H1 (cell line): ENCODE data around the gene SELENOK. TPM values are rescaled to one million over a fixed set of nuclear protein-coding genes. Genes with fewer than 3 reads are reported as not detected.

Source experiments
- CTCF ChIA-PET: fragments of 300-600 bp; sonication (Branson Sonifier 250); formaldehyde crosslinking; loops from one replicate; lab custom pipeline; 2021; ENCODE audit not compliant: partially characterized antibody; lab: Charles Lee
- POLR2A ChIA-PET: fragments of 300-600 bp; sonication (Branson Sonifier 250); formaldehyde crosslinking; loops from one replicate; lab custom pipeline; 2021; ENCODE audit warnings: inconsistent platforms; ENCODE audit not compliant: partially characterized antibody; lab: Charles Lee
- DNase-seq, 2 experiments: peaks; one replicate each; pipeline versions ENCODE4 v3.0.0 to v3.0.0-alpha.2; 2010 to 2022; ENCODE audit warnings: low spot score in 2 of 2, low read depth in 1 of 2, mixed read lengths in 1 of 2
- FAIRE-seq: peaks from 2 replicates; lab custom pipeline; 2011; peaks lifted over from hg19 to GRCh38; lab: Jason Lieb, UNC
- H2AFZ ChIP-seq: 2 replicates; pipeline ENCODE4 v1.8.1; 2012; ENCODE audit warnings: low read length, inconsistent platforms
- H2AK5ac ChIP-seq: 2 replicates; pipeline ENCODE4 v1.6.1; 2013; ENCODE audit warnings: low read depth, low read length
- H2BK120ac ChIP-seq: replicated peaks from 2 replicates; pipeline ENCODE3; 2013; ENCODE audit warnings: low read depth, low read length, inconsistent platforms
- H2BK12ac ChIP-seq: 2 replicates; pipeline ENCODE4 v1.6.1; 2013; ENCODE audit warnings: low read depth, low read length
- H2BK15ac ChIP-seq: 2 replicates; pipeline ENCODE4 v1.6.1; 2013; ENCODE audit warnings: low read length
- H2BK20ac ChIP-seq: 2 replicates; pipeline ENCODE4 v1.6.1; 2013; ENCODE audit warnings: low read length
- H2BK5ac ChIP-seq: 2 replicates; pipeline ENCODE4 v1.6.1; 2013; ENCODE audit warnings: low read depth, low read length
- H3K14ac ChIP-seq: 2 replicates; pipeline ENCODE4 v1.6.1; 2013; ENCODE audit warnings: inconsistent platforms; ENCODE audit not compliant: insufficient read length
- H3K18ac ChIP-seq: 2 replicates; pipeline ENCODE4 v1.6.1; 2013; ENCODE audit warnings: low read length; ENCODE audit errors: extremely low read depth
- H3K23ac ChIP-seq: 2 replicates; pipeline ENCODE4 v1.6.1; 2013; ENCODE audit warnings: inconsistent platforms; ENCODE audit not compliant: insufficient read length
- H3K23me2 ChIP-seq: 2 replicates; pipeline ENCODE4 v1.6.1; 2013; ENCODE audit warnings: low read depth, low read length
- H3K27ac ChIP-seq: 2 replicates; pipeline ENCODE4 v1.6.1; 2011; ENCODE audit warnings: low read depth, low read length, inconsistent platforms
- H3K27me3 ChIP-seq, 4 experiments: replicated peaks in 1 of 4; 1 replicate in 1 of 4; 2 replicates in 3 of 4; pipeline versions ENCODE4 v1.6.1 to v1.8.1; 2011 to 2013; ENCODE audit warnings: low read length in 3 of 4, mild to moderate bottlenecking in 3 of 4, inconsistent platforms in 2 of 4, mixed read lengths in 2 of 4, moderate library complexity in 1 of 4; ENCODE audit not compliant: control insufficient read depth in 3 of 4, insufficient read depth in 3 of 4; ENCODE audit errors: extremely low read depth in 1 of 4
- H3K36me3 ChIP-seq, 4 experiments: 2 replicates each; pipeline versions ENCODE4 v1.6.1 to v1.8.1; 2011 to 2013; ENCODE audit warnings: mild to moderate bottlenecking in 4 of 4, low read length in 3 of 4, moderate library complexity in 2 of 4, control low read depth in 1 of 4, inconsistent platforms in 1 of 4; ENCODE audit not compliant: insufficient read depth in 4 of 4, control insufficient read depth in 2 of 4
- H3K4ac ChIP-seq: replicated peaks from 2 replicates; pipeline ENCODE3; 2013; ENCODE audit warnings: low read length, low read depth, mixed read lengths, inconsistent platforms; ENCODE audit not compliant: insufficient read length
- H3K4me1 ChIP-seq, 4 experiments: replicated peaks in 1 of 4; 1 replicate in 1 of 4; 2 replicates in 3 of 4; pipeline versions ENCODE4 v1.6.1 to v1.8.1; 2011 to 2013; ENCODE audit warnings: low read length in 3 of 4, inconsistent platforms in 2 of 4, mixed read lengths in 1 of 4; ENCODE audit not compliant: insufficient read depth in 4 of 4, control insufficient read depth in 3 of 4
- H3K4me2 ChIP-seq, 2 experiments: 2 replicates each; pipeline versions ENCODE4 v1.6.1 to v1.8.1; 2011 to 2013; ENCODE audit warnings: low read depth in 2 of 2, low read length in 2 of 2, control low read depth in 1 of 2, inconsistent platforms in 1 of 2, mild to moderate bottlenecking in 1 of 2; ENCODE audit not compliant: insufficient read depth in 1 of 2
- H3K4me3 ChIP-seq, 4 experiments: fragments of 200-600, 300-600 bp in 1 of 4; sonication (generic), shearing (Covaris generic), sonication (Bioruptor Twin) in 1 of 4; 2 replicates each; pipeline versions ENCODE4 v1.5.1 to v1.8.1; 2011 to 2016; ENCODE audit warnings: low read length in 4 of 4, low read depth in 3 of 4, control low read depth in 2 of 4, inconsistent platforms in 2 of 4, mild to moderate bottlenecking in 2 of 4, mixed read lengths in 1 of 4, moderate library complexity in 1 of 4; ENCODE audit not compliant: insufficient read depth in 2 of 4; ENCODE audit errors: extremely low read depth in 1 of 4
- H3K56ac ChIP-seq: replicated peaks from 2 replicates; pipeline ENCODE3; 2013; ENCODE audit warnings: low read depth, mild to moderate bottlenecking, mixed read lengths, low read length, inconsistent platforms; ENCODE audit not compliant: insufficient read length
- H3K79me1 ChIP-seq: 2 replicates; pipeline ENCODE4 v1.6.1; 2013; ENCODE audit warnings: low read depth, low read length, control low read depth
- H3K79me2 ChIP-seq, 2 experiments: 2 replicates each; pipeline versions ENCODE4 v1.6.1 to v1.8.1; 2012 to 2013; ENCODE audit warnings: low read length in 2 of 2, mild to moderate bottlenecking in 2 of 2, inconsistent platforms in 1 of 2; ENCODE audit not compliant: insufficient read depth in 2 of 2, control insufficient read depth in 1 of 2
- H3K9ac ChIP-seq, 4 experiments: replicated peaks in 1 of 4; 1 replicate in 1 of 4; 2 replicates in 3 of 4; pipeline versions ENCODE4 v1.6.1 to v1.8.1; 2011 to 2013; ENCODE audit warnings: low read depth in 3 of 4, low read length in 3 of 4, control low read depth in 2 of 4, mild to moderate bottlenecking in 2 of 4, moderate library complexity in 2 of 4, inconsistent platforms in 1 of 4; ENCODE audit errors: extremely low read depth in 1 of 4
- H3K9me3 ChIP-seq, 2 experiments: 2 replicates each; pipeline versions ENCODE4 v1.6.1 to v1.8.1; 2012 to 2013; ENCODE audit warnings: mild to moderate bottlenecking in 2 of 2, moderate library complexity in 2 of 2, control low read depth in 1 of 2, inconsistent platforms in 1 of 2, low read depth in 1 of 2, low read length in 1 of 2, mixed read lengths in 1 of 2; ENCODE audit not compliant: insufficient read depth in 2 of 2
- H4K20me1 ChIP-seq, 2 experiments: replicated peaks in 1 of 2; 2 replicates each; pipeline versions ENCODE3 to v1.8.1; 2011 to 2013; ENCODE audit warnings: inconsistent platforms in 2 of 2, low read length in 2 of 2, mild to moderate bottlenecking in 1 of 2; ENCODE audit not compliant: insufficient read depth in 2 of 2, control insufficient read depth in 1 of 2
- H4K5ac ChIP-seq: 2 replicates; pipeline ENCODE4 v1.6.1; 2013; ENCODE audit warnings: low read length, low read depth, mixed read lengths, inconsistent platforms; ENCODE audit not compliant: insufficient read length
- H4K8ac ChIP-seq: 2 replicates; pipeline ENCODE4 v1.8.0; 2013; ENCODE audit warnings: mild to moderate bottlenecking, moderate library complexity, low read length, inconsistent platforms; ENCODE audit not compliant: insufficient read depth; ENCODE audit errors: extremely low read depth
- H4K91ac ChIP-seq: replicated peaks from 2 replicates; pipeline ENCODE3; 2013; ENCODE audit warnings: low read length, mixed read lengths, inconsistent platforms; ENCODE audit not compliant: insufficient read length
- BCL11A ChIP-seq, 2 experiments: IDR thresholded peaks; one replicate each; pipeline ENCODE4 v1.6.1; 2011; ENCODE audit warnings: low read depth in 2 of 2, low read length in 2 of 2, mild to moderate bottlenecking in 2 of 2
- CBX5 ChIP-seq: fragments of 300-800, 300-1000 bp; sonication (generic); IDR thresholded peaks from 2 replicates; pipeline ENCODE4 v1.7.1; 2016; ENCODE audit warnings: antibody characterized with exemption, low read length, low read depth
- FOSL1 ChIP-seq: IDR thresholded peaks from 2 replicates; pipeline ENCODE4 v1.6.1; 2011; ENCODE audit warnings: mild to moderate bottlenecking, low read depth, low read length, moderate library complexity; ENCODE audit not compliant: insufficient read depth
- GTF2F1 ChIP-seq: IDR thresholded peaks from 2 replicates; pipeline ENCODE4 v1.6.1; 2012; ENCODE audit warnings: low read depth, low read length, improper control_type of control experiment, borderline replicate concordance
- HDAC6 ChIP-seq: IDR thresholded peaks from one replicate; pipeline ENCODE4 v1.7.1; 2012; ENCODE audit warnings: low read depth, mild to moderate bottlenecking, inconsistent platforms, low read length, moderate library complexity
- KDM4A ChIP-seq: IDR thresholded peaks from one replicate; pipeline ENCODE4 v1.7.1; 2012; ENCODE audit warnings: low read depth, mild to moderate bottlenecking, moderate library complexity, low read length, inconsistent platforms; ENCODE audit not compliant: severe bottlenecking
- NRF1 ChIP-seq: IDR thresholded peaks from 2 replicates; pipeline ENCODE4 v1.6.1; 2011; ENCODE audit warnings: mild to moderate bottlenecking, low read depth, low read length, improper control_type of control experiment
- PHF8 ChIP-seq: fragments of 200-600 bp; sonication (generic); conservative IDR thresholded peaks from 2 replicates; pipeline ENCODE4 v1.7.1; 2012; ENCODE audit warnings: low read depth, mild to moderate bottlenecking, inconsistent platforms, low read length, moderate library complexity
- POLR2A ChIP-seq, 2 experiments: IDR thresholded peaks; 1 replicate in 1 of 2; 2 replicates in 1 of 2; pipeline ENCODE4 v1.6.1; 2011; ENCODE audit warnings: low read depth in 2 of 2, low read length in 2 of 2, mild to moderate bottlenecking in 2 of 2; ENCODE audit errors: control extremely low read depth in 1 of 2
- POU5F1 ChIP-seq: IDR thresholded peaks from 2 replicates; pipeline ENCODE4 v1.6.1; 2011; ENCODE audit warnings: low read depth, mild to moderate bottlenecking, low read length, moderate library complexity
- SP4 ChIP-seq: IDR thresholded peaks from 2 replicates; pipeline ENCODE4 v1.6.1; 2012; ENCODE audit warnings: low read length, inconsistent platforms
- TAF1 ChIP-seq: IDR thresholded peaks from 2 replicates; pipeline ENCODE4 v1.6.1; 2011; ENCODE audit warnings: mild to moderate bottlenecking, low read depth, low read length
- WGBS, 2 experiments: shearing (Covaris generic) in 1 of 2; methylation state at CpG; one replicate each; pipeline versions ENCODE4 v1.1.6 to v1.1.7; 2013 to 2015; ENCODE audit warnings: low lambda C conversion rate in 2 of 2, mixed read lengths in 2 of 2, inconsistent platforms in 1 of 2, low coverage in 1 of 2, missing lambda C conversion rate in 1 of 2; ENCODE audit not compliant: insufficient replicate concordance in 2 of 2, insufficient coverage in 1 of 2, insufficient read length in 1 of 2; ENCODE audit errors: extremely low coverage in 1 of 2, missing lambda C conversion rate in 1 of 2; 5-methylcytosine and 5-hydroxymethylcytosine counted together
- polyA plus RNA-seq, 7 experiments: library from polyadenylated mRNA; depleted of rRNA in 3 of 7; stranded (reverse) in 5 of 7; unstranded in 2 of 7; fragments of >200 nt in 5 of 7; fragments of 200-250 nt in 2 of 7; gene quantifications; 1 replicate in 5 of 7; 2 replicates in 1 of 7; 4 replicates in 1 of 7; pipeline versions ENCODE4 v1.2.1 to v1.2.3, GENCODE V29; 2011 to 2013; ENCODE audit warnings: missing spikeins in 2 of 7, mixed read lengths in 2 of 7
- total RNA-seq: library from RNA; stranded (reverse); fragmentation: NEBNext Ultra II Directional; extraction: Animal tissue kit (Norgen Biotek cat#: 25700); gene quantifications from 2 replicates; pipeline ENCODE4 v1.2.1, GENCODE V29; 2021

The SELENOK gene
- total and polyA plus RNA-seq, 2 of the 8 experiments (the other 6 are each of a cell fraction or from before 2014, with no cell fraction given): 26.9 to 40.2 TPM

- no peak overlapping the region for H3K4me3 ChIP-seq
- H3K56ac ChIP-seq: no peak overlapping the region
- H3K79me2 ChIP-seq: peaks cover 0 to 37% of the 10 kb centered on the region in 2 experiments; a peak in 3 of 4 replicates
- WGBS, 2 experiments: 97% methylated on average over 3 of the region's 3 CpGs; no CpG with 5 or more reads in 1 of the 2 experiments
- H3K36me3 ChIP-seq: peaks cover 3 to 26% (median 11%) of the 10 kb centered on the region in 4 experiments; a peak in 6 of 8 replicates
- H2BK12ac ChIP-seq: no peak overlapping the region
- H4K8ac ChIP-seq: no peak overlapping the region
- ChIA-PET POLR2A (no interaction called here), CTCF (interaction anchor here (1.4 kb wide), 1 partner anchor 28 kb away, joined by 3 read pairs; no protein-coding TSS in a partner anchor)
- peaks cover 3 to 7% (median 4%) of the 10 kb centered on the region in 4 experiments; a peak in 5 of 7 replicates for H3K4me1 ChIP-seq
- H3K9ac ChIP-seq: no peak overlapping the region
- no peak overlapping the region for H3K27ac ChIP-seq
- no peak overlapping the region for H4K91ac ChIP-seq
- H2BK120ac ChIP-seq: no peak overlapping the region
- no peak overlapping the region for H2AK5ac ChIP-seq
- no peak overlapping the region for H2BK15ac ChIP-seq
- no peak overlapping the region for H2BK20ac ChIP-seq
- no peak for DNase-seq
- no peak overlapping the region for H3K14ac ChIP-seq
- H3K23ac ChIP-seq: no peak overlapping the region
- no peaks in the 10 kb centered on the region for H3K9me3 ChIP-seq
- no peak for FAIRE-seq
- no peak overlapping the region for H3K4ac ChIP-seq
- H3K27me3 ChIP-seq: no peaks in the 10 kb centered on the region
- H3K23me2 ChIP-seq: peaks cover 2% of the 10 kb centered on the region; the same call in 1 of the 2 replicates
- no peak overlapping the region for H4K5ac ChIP-seq
- no peak overlapping the region for H2AFZ ChIP-seq
- H4K20me1 ChIP-seq: no peaks in the 10 kb centered on the region
- no peak overlapping the region for H3K18ac ChIP-seq
- no peak overlapping the region for H3K4me2 ChIP-seq
- H3K79me1 ChIP-seq: no peaks in the 10 kb centered on the region; the same call in 1 of the 2 replicates
- H2BK5ac ChIP-seq: no peak overlapping the region
- TF ChIP-seq CBX5 (no peak), TAF1 (no peak), POU5F1 (no peak), FOSL1 (no peak), POLR2A (IDR thresholded peaks at IDR 0.05; ENCODE audit: control extremely low read depth in 1 of 2, low read depth in 2 of 2, low read length in 2 of 2) (no peak), KDM4A (no peak), SP4 (no peak), HDAC6 (no peak), GTF2F1 (no peak), BCL11A (IDR thresholded peaks at IDR 0.05; ENCODE audit: low read depth in 2 of 2, low read length in 2 of 2) (no peak), PHF8 (no peak), NRF1 (no peak)
- TF ChIP-seq, all 59 proteins: peak for 0
These were observed 6.4 kb downstream of the SELENOK start for GRCh38 chr3:53885239-53885638.
